GM21390 (cell line): Measurements from ENCODE around the gene JUNB.
A peak's percentile ranks its signal among the peaks of the same experiment; 100 is the strongest.

Source experiments
- ATAC-seq: cut with Tn5 transposase; IDR thresholded peaks from one replicate; pipeline ENCODE4 v1.9.1; 2021; ENCODE audit not compliant: unreplicated experiment

The JUNB gene

DNA sequence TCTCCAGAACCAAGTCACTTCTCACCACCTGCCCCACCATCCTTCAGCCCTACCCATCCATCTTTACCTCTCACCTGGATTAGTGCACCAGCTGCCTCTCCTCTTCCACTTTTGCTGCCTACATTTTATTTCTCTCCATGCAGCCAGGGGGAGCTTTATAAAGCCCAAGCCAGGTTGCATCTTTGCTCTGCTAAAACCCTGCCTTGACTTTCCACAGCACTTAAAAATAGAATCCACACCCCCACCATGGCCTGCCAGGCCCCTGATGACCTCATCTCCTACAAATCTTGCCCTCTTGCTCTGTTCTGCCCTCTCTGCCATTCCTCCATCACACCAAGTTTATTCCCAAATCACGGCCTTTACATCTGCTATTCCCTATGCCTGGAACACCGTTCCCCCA, 17.7 kb upstream of the JUNB start:
- no peak for ATAC-seq

GRCh38 chr19:12774588-12775555, 16.4 kb upstream of the JUNB start, which contains the start of gene HOOK2:
HOOK2 (minus strand) TSS chr19:12775552; CDS start chr19:12775449, 103 bp downstream.
- peak; percentile 8 for ATAC-seq

DNA sequence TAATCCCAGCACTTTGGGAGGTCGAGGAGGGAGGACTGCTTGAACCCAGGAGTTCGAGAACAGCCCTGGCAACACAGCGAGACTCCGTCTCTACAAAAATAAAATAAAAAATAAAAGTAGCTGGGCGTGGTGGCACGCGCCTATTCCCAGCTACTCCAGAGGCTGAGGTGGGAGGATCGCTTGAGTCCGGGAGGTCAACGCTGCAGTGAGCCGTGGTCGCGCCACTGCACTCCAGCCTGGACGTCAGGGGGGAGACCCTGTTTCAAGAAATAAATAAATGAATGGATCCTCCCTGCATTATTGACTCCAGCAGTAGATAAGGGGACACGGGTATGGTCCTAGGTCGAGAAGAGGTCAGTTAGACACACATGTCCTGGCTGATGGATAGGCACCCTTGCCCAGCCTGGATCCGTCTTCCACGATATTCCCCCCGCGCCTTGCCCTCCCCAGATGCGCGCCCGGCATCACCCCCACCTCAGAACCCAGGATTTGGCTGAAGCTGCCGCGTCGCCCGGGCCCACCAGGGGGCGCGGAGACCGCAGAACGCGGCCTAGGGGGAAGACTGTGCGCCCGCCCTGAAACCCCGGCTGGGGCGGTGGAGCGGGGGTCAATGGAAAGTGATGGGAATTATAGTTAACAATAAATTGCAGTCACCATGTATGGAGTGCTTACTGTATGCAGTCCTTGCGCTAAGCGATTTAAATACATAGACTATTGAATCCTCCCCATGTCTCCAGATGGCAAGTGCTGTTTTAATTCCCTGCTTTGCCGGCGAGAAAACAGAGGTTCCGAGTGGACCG, 13.9 kb upstream of the JUNB start:
- ATAC-seq, result peak; percentile 31

DNA sequence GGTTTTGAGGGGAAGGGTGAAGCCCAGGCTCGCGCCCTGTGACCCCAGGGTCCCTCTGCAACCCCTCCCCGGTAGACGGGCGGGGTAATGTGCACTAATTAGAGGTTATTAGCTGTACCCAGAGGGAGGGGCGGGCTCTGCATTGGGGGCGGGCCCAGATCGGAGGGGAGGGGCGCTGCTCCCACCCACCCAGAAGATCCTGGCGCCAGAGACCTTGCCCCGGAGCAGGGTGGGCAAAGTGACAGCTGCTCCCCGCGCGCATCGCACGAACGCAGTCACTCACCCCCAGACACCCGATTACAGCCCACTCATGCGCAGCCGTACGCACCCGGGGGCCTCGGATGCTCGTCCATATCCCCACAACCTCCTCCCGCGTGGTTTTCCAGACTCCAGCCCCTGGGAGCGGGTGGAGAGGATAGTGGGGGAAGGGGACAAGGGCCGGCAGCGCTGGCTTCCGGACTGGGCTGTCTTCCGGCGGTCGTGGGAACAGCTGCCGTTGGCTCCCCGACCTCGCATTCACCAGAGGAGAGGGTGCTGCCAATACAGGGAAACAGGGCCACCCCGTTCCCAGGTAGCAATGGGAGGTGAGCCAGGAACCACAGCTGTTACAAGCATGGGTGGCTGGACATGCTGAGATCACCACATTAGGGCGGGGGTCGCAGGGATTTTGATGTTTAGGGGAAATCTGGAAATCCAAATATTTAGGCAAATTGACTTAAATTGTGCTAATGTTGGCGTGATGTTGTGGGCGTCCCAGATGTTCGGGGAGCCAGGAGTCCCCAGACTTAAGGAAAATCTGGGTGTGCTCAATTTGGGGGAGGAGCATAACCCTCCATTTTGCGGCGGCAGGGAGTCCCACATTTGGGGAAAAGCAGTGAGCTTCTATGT, 13.0 kb upstream of the JUNB start:
- ATAC-seq, result no peak

DNA sequence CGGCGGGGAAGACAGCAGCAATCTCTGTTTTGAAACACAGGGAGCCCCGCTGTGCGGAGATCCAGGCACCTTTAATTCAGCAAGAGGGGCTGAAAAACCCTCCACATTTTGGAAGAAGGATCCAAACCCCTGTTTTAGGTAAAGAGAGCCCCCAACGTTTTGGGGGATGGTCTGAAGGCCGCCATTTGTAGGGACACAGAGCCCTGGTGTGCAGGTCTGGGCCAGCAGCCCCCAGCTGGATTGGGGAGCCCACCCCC, 12.5 kb upstream of the JUNB start:
- ATAC-seq, result no peak

GRCh38 chr19:12779162-12779993, 11.9 kb upstream of the JUNB start:
- ATAC-seq, result no peak

DNA sequence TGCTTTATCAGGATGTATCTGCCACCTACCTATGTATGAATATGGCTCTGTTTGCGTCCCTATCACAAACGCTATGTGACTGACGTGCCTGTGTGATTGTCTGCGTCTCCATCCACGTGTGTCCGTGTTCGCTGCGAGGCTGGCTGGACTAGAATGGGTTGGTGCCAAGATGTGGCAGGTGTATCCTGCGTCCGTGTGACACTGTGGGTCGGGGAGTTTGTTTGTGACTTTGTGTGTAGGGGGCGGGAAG, 9.2 kb upstream of the JUNB start:
- ATAC-seq, result no peak

DNA sequence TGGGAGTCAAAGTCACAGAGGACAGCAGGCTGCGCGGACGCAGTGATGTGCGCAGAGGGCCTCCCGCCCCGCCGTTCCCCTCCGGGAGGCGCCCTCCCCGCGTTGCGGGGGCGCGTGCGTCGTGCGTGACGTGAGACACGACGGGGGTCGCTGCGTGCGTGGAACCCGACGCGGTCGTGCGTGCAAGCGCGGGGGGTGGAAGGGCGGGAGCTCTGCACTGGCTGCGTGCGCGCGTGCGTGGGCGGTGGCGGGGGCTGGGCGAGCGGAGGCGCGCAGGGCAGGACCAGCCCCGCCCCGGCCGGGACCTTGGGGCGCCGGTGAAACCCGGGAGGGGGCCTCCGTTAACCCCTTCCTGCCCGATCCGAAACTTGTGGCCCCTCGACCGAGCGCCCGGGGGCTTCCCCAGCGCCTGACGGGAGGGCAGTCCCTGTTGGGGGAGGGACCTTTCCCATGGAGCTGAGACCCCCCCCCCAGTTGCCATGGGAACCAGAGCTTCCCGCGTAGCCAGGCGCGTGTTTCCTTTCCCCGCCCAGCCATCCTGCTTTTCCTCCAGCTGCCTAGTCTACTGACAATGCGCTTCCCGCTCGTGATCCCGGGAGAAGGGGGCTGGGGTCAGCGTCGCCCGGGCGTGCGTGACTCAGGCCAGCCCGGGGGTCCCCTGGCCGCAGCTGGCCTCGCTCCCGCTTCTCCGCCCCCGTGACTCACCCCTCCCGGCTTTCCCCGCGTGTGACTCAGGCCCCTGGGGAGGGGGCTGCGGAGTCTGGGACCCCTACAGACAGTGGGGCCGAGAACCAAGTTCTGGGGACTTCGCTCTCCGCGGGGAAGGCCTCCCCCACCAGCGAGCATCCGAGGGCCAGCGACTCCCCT, 8.6 kb upstream of the JUNB start:
- ATAC-seq, result no peak

GRCh38 chr19:12783291-12783848, 7.9 kb upstream of the JUNB start:
- ATAC-seq, result no peak

GRCh38 chr19:12783849-12784393, 7.4 kb upstream of the JUNB start:
- no peak for ATAC-seq

DNA sequence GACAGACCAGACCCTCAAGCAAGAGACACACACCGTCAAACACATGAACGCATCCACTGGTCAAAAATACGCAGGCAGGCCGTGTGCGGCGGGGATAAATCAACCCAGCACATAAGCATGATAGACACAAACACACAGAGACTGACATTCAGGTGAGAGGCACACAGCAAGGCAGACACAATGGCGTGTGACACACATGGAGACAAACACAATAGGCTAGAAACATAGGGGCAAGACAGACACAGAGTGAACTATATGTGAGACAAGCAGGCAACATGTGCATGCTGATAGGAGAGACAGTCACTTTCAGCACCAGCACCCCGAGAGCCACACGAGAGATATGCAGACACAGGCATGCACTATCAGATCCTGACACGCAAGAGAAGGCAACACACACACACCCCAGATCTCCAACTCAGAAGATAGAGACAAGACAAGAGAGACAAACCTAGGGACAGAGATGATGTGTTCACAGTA, 6.9 kb upstream of the JUNB start:
- no peak for ATAC-seq

GRCh38 chr19:12784871-12785430, 6.3 kb upstream of the JUNB start:
- no peak for ATAC-seq

GRCh38 chr19:12785431-12786031, 5.8 kb upstream of the JUNB start:
- no peak for ATAC-seq

DNA sequence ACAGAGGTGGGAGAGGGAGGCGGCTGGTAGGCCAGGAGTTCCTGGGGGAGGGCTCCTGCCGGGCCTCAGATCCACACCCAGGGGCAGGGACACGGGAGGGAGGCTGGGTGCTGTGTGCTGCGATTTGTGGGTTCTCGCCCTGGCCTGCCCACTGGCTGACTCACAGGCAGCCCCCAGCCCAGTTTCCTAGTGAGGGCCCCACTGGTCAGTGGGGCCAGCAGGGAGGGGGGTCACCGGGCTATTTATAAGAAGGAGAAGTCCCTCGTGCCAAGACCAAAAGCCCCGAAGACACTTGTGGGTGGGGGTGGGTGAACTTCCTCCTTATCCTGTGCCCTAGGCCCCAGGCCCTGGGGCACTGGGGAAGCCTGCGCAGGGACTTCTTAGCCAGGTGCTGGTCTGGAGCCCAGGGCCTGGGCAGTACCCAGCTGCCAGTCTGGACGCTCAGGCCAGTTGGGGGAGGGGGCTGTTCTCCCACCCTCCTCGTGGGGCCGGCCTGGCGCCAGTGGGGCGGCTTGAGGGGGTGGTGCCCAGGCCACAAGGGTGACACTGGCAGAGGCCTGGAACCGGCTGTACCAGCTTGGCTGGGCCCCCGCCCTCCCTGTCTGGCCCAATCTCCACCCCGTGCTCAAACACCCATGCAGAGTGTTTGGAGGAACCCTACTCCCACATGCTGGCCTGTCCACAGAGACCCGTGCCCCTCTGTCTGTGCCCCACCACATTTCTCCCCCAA, 5.0 kb upstream of the JUNB start:
- no peak for ATAC-seq

- no peak for ATAC-seq
These were observed 4.3 kb upstream of the JUNB start for GRCh38 chr19:12786952-12787351.

DNA sequence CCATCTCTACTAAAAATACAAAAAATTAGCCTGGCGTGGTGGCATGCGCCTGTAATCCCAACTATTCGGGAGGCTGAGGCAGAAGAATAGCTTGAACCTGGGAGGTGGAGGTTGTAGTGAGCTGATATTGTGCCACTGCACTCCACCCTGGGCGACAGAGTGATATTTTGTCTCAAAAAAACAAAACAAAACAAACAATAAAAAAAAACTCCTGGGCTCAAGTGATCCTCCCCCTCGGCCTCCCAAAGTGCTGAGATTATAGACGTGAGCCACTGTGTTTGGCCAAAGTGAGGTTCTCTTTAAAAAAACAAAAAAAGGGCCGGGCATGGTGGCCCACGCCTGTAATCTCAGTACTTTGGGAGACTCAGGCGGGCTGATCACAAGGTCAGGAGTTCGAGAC, 3.8 kb upstream of the JUNB start:
- ATAC-seq, result no peak

DNA sequence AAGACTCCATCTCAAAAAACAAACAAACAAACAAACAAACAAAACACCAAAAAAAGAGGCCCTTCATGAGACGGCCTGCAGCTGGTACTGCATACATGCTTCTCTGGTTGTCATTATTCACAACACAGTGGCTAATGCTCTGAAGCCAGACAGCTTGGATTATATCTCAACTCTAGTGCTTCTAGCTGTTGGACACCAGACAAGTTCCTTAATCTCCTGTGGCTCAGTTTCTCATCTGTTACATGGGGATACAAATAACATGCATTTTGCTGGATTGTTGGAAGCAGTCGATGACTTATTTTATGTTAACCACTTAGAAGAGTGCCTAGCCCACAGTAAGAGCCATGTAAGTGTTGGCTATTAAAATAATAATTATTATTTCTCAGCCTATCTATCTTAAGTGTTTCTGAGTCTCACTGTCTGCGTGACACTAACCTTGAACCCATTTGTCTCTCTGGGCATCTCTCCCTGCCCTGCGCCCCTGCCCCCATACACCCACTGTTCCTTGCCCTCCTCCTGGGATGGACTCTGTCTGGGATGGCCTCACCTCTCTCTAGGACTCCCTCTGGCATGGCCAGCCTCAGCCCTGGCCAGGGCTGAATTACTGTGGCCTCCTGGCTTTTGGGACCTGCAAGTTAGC, 3.1 kb upstream of the JUNB start:
- ATAC-seq, result no peak
